Thyroid gland (tissue), 4 donors: ENCODE data around the gene UBE2A. TPM values are rescaled to one million over a fixed set of nuclear protein-coding genes. Genes with fewer than 3 reads are reported as not detected.
A peak's percentile ranks its signal among the peaks of the same experiment; 100 is the strongest.

ENCODE experiments used
- DNase-seq, 2 donors: peaks; one replicate each; pipeline ENCODE4 v3.0.0-alpha.2; 2019
- H3K27ac ChIP-seq, 3 donors: fragments of 200-600 bp; sonication (generic); 1 replicate in 2 of 3; 2 replicates in 1 of 3; pipeline ENCODE4 v1.5.1; 2016 to 2019; ENCODE audit warnings: mild to moderate bottlenecking in 1 of 3, moderate library complexity in 1 of 3
- H3K27me3 ChIP-seq: fragments of 200-600 bp; sonication (generic); one replicate; pipeline ENCODE4 v1.5.1; 2019
- H3K36me3 ChIP-seq, 2 donors: fragments of 200-600 bp; sonication (generic); one replicate each; pipeline ENCODE4 v1.5.1; 2016 to 2019
- H3K4me1 ChIP-seq, 2 donors: fragments of 200-600 bp; sonication (generic); one replicate each; pipeline ENCODE4 v1.5.1; 2017 to 2019
- H3K4me3 ChIP-seq, 3 donors: fragments of 200-600 bp; sonication (generic); replicated peaks in 1 of 3; 1 replicate in 2 of 3; 2 replicates in 1 of 3; pipeline ENCODE4 v1.5.1; 2016; ENCODE audit warnings: mild to moderate bottlenecking in 1 of 3
- H3K9me3 ChIP-seq: fragments of 200-600 bp; sonication (generic); one replicate; pipeline ENCODE4 v1.5.1; 2017
- POLR2A ChIP-seq, 2 donors: fragments of 450-650 bp; IDR thresholded peaks; one replicate each; pipeline ENCODE4 v1.6.1; 2017; ENCODE audit warnings: antibody characterized with exemption in 2 of 2, mild to moderate bottlenecking in 2 of 2, moderate library complexity in 1 of 2
- WGBS, 2 donors: methylation state at CpG; one replicate each; pipeline ENCODE4 v1.1.5; 2017; 5-methylcytosine and 5-hydroxymethylcytosine counted together
- intact Hi-C: fragments of 100-400 bp; cut with DNase I; formaldehyde crosslinking; loops from one replicate; pipeline ENCODE4 v1.15.1; 2023
- total RNA-seq, 4 donors: library from RNA; depleted of rRNA; stranded (reverse); fragments of >200 nt; gene quantifications; one replicate each; pipeline ENCODE4 v1.2.3, GENCODE V29; 2016
- TF ChIP-seq, protein P1 (sequence below), 6 experiments: fragments of 200-600 bp in 3 of 6; fragments of 450-650 bp in 3 of 6; sonication (generic) in 3 of 6; IDR thresholded peaks; one replicate each; pipeline ENCODE4 v1.5.1; 2016 to 2019; ENCODE audit warnings: antibody characterized with exemption in 6 of 6, mild to moderate bottlenecking in 2 of 6, inconsistent platforms in 1 of 6, moderate library complexity in 1 of 6

Gene UBE2A
- total RNA-seq, 4 donors from 2014 or later = 29.8 to 70.3 (median 41.3) TPM

DNA sequence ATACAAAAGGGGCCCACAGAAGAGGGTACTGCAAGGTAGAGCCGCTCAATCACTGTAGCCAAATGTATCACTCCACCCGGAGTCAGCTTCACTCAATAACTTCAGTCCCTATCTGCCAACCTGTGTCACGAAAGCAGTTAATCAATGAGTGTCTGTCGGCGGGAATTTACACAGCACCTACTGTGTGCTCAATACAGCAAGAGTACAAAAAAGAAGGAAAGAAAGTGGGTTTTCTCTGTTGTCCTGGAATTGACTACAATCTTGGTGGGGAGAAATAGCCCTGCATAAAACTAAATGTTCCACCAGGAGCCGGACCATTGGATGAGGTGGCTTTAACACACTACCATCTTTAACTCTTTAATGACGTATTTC, 32.6 kb downstream of the UBE2A start:
- TF ChIP-seq, protein P1, sequence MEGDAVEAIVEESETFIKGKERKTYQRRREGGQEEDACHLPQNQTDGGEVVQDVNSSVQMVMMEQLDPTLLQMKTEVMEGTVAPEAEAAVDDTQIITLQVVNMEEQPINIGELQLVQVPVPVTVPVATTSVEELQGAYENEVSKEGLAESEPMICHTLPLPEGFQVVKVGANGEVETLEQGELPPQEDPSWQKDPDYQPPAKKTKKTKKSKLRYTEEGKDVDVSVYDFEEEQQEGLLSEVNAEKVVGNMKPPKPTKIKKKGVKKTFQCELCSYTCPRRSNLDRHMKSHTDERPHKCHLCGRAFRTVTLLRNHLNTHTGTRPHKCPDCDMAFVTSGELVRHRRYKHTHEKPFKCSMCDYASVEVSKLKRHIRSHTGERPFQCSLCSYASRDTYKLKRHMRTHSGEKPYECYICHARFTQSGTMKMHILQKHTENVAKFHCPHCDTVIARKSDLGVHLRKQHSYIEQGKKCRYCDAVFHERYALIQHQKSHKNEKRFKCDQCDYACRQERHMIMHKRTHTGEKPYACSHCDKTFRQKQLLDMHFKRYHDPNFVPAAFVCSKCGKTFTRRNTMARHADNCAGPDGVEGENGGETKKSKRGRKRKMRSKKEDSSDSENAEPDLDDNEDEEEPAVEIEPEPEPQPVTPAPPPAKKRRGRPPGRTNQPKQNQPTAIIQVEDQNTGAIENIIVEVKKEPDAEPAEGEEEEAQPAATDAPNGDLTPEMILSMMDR (IDR thresholded peaks at IDR 0.05) = no peak
- TF ChIP-seq POLR2A (IDR thresholded peaks at IDR 0.05) = no peak
- H3K4me3 ChIP-seq = peak overlapping the region in 1 of 3 donors; percentile 43
- H3K27me3 ChIP-seq = no peaks in the 10 kb centered on the region
- WGBS, 2 donors = 36 to 55% methylated on average over 7 of the region's 7 CpGs
- no peaks in the 10 kb centered on the region for H3K9me3 ChIP-seq
- H3K27ac ChIP-seq = peak overlapping the region in 2 of 3 donors; percentile 85 to 94
- peaks cover 0 to 6% of the 10 kb centered on the region in 2 donors for H3K4me1 ChIP-seq
- H3K36me3 ChIP-seq = no peaks in the 10 kb centered on the region
- intact Hi-C loops = no loop called here
- no peak for DNase-seq

DNA sequence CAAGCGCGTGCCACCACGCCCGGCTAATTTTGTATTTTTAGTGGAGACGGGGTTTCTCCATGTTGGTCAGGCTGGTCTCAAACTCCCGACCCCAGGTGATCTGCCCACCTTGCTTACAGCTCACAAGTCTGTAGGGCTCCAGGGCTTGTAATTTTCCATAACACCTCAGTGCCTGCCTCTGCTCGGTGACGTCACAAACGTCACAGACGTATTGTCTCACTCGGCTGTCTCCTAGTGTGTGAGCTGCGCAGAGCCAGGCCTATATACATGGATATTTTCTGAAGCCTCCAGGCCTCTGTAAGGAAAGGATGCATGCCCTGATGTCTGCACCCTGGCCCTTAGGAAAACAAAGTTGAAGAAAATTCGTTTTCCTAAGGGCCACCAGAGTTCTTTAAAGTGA, 40.4 kb downstream of the UBE2A start:
- Histone ChIP-seq H3K36me3 (no peaks in the 10 kb centered on the region), H3K9me3 (no peaks in the 10 kb centered on the region), H3K27ac (no peak overlapping the region), H3K27me3 (no peaks in the 10 kb centered on the region), H3K4me1 (no peaks in the 10 kb centered on the region), H3K4me3 (no peak overlapping the region)
- intact Hi-C loops = no loop called here
- TF ChIP-seq POLR2A (IDR thresholded peaks at IDR 0.05) = no peak
- TF ChIP-seq, protein P1 (IDR thresholded peaks at IDR 0.05) = no peak
- WGBS, 2 donors = 77 to 86% methylated on average over 12 to 13 of the region's 13 CpGs
- DNase-seq = no peak

DNA sequence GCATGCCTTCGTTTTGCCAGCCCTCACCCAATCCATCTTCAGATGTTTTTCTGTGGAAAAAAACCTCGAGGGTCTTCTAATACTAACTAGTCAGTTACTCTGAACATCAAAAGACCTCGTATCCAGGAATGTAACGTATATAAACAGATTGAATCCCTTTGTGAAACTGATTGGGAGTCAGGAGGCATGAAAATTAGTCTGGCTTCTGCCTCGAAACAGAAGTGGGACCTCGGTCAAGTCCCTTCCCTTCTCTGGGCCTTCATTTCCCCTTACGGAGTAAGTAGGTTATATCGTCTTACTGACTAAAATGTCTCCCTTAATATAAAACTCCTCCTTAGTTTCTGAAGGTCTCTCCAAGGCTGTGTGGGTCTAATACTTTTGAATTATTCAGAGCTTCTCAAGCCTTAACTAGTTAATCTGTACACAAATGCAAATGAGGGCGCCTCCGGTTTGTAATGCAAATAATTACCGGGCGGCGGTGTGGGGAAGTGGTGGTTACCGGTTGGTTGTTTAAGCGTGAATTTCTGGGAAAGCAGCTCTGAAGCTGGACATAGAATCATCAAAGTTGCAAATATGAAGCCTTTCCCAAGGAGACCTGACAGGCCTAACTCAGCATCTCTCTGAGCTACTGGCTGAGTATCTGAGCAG, 43.3 kb downstream of the UBE2A start:
- no peaks in the 10 kb centered on the region for H3K27me3 ChIP-seq
- 71 to 78% methylated on average over 15 of the region's 15 CpGs for WGBS, 2 donors
- H3K27ac ChIP-seq = no peak overlapping the region
- no peaks in the 10 kb centered on the region for H3K4me1 ChIP-seq
- H3K36me3 ChIP-seq = no peaks in the 10 kb centered on the region
- no peaks in the 10 kb centered on the region for H3K9me3 ChIP-seq
- H3K4me3 ChIP-seq = no peak overlapping the region
- intact Hi-C loops = no loop called here
- DNase-seq = no peak
- no peak for TF ChIP-seq POLR2A (IDR thresholded peaks at IDR 0.05)
- TF ChIP-seq, protein P1 (IDR thresholded peaks at IDR 0.05) = no peak

DNA sequence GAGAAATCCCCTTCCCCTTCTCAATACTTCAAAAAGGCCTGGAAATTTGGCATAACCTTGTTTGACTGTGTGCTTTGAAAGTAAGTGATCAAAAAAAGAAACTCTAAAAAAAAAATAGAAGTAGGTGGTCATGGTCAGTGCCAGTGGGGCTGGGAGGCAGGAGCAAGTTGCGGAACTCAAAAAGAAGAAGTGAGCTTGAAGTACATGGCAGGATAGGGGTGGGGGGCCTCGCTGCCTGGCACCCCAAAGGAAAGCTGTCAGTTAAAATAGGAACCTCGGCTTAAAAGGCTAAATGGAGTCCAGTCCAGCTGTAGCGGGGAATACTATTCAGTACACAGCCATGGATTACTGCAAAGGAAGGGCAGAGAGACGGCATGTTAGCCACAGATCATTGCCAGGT, 44.1 kb downstream of the UBE2A start:
- intact Hi-C loops = no loop called here
- no peak for DNase-seq
- WGBS, 2 donors = 85 to 90% methylated on average over 5 of the region's 5 CpGs
- Histone ChIP-seq H3K27me3 (no peaks in the 10 kb centered on the region), H3K9me3 (no peaks in the 10 kb centered on the region), H3K4me3 (no peak overlapping the region), H3K4me1 (no peaks in the 10 kb centered on the region), H3K36me3 (no peaks in the 10 kb centered on the region), H3K27ac (no peak overlapping the region)
- no peak for TF ChIP-seq POLR2A (IDR thresholded peaks at IDR 0.05)
- TF ChIP-seq, protein P1 (IDR thresholded peaks at IDR 0.05) = no peak

DNA sequence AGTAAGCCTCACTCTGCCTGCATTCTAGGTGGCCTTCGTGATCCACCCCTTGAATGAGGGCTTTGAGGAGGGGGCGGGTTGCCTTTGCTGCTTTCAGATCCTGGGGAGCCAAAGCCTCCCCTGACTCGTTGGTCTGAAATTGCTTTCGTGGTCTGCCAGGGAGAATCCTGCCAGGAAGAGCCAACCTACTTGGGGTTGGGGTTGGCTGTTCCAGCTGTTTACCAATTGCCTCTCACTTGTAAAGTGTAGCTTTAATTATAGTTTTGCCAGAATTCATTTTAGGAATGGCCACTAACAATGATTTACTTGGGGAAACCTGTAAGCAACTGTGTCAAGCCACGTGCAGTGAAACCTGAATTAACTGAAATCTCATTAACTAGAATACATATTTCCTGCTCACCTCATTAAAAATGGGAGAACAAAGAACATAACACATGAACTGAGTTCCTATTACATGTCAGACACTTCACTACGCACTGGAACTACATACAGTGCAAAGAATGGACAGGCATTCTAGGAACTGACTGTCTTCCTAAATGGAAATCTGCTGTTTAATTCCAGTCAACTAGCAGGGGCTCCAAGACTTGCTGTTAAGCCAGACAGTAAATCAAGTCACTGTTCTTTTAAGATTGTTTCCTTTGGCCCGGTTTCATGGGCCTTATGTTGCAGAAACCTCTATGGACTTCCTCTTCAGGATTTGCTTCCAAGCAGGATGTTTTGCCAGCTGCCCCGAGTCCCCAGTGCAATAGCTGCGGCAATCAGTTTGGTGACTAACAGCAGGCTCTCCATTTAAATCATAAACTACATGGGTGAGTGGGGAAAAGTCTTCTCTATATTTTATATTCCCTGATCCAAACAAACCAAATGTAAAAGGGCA, 48.2 kb downstream of the UBE2A start:
- TF ChIP-seq, protein P1 (IDR thresholded peaks at IDR 0.05) = no peak
- no peak for TF ChIP-seq POLR2A (IDR thresholded peaks at IDR 0.05)
- 69 to 75% methylated on average over 8 to 9 of the region's 9 CpGs for WGBS, 2 donors
- H3K27me3 ChIP-seq = no peaks in the 10 kb centered on the region

More for the DNA sequence above, 48.2 kb downstream of the UBE2A start:
- Histone ChIP-seq H3K4me3 (no peak overlapping the region), H3K9me3 (no peaks in the 10 kb centered on the region), H3K4me1 (no peaks in the 10 kb centered on the region), H3K27ac (no peak overlapping the region), H3K36me3 (no peaks in the 10 kb centered on the region)
- no peak for DNase-seq
- intact Hi-C loops = no loop called here
